Ectodermal cell (in vitro differentiated cells): ENCODE data around the gene CSMD2.

ENCODE experiments used
- H3K27ac ChIP-seq: 2 replicates; pipeline ENCODE4 v1.7.0; 2013; ENCODE audit warnings: mild to moderate bottlenecking, low read depth, low read length; ENCODE audit not compliant: insufficient read depth, poor library complexity, severe bottlenecking
- H3K27me3 ChIP-seq: 2 replicates; pipeline ENCODE4 v1.7.0; 2013; ENCODE audit warnings: mild to moderate bottlenecking, low read length; ENCODE audit not compliant: insufficient read depth, control insufficient read depth, poor library complexity, severe bottlenecking
- H3K36me3 ChIP-seq: one replicate; pipeline ENCODE4 v1.7.0; 2013; ENCODE audit warnings: low read length; ENCODE audit not compliant: control insufficient read depth, insufficient read depth
- H3K4me1 ChIP-seq: one replicate; pipeline ENCODE4 v1.7.0; 2013; ENCODE audit warnings: low read length; ENCODE audit not compliant: control insufficient read depth, insufficient read depth
- H3K4me3 ChIP-seq: 2 replicates; pipeline ENCODE4 v1.7.0; 2013; ENCODE audit warnings: low read depth, low read length, control low read depth; ENCODE audit not compliant: insufficient read depth
- H3K9me3 ChIP-seq: 2 replicates; pipeline ENCODE4 v1.7.0; 2013; ENCODE audit warnings: mild to moderate bottlenecking, low read length, moderate library complexity; ENCODE audit not compliant: control insufficient read depth
- WGBS, 2 experiments: methylation state at CpG; one replicate each; pipeline ENCODE4 v1.1.7; 2013; ENCODE audit warnings: missing lambda C conversion rate in 2 of 2; 5-methylcytosine and 5-hydroxymethylcytosine counted together

Gene CSMD2

GRCh38 chr1:34131396-34132160, 33.5 kb downstream of the CSMD2 start:
- H3K27me3 ChIP-seq = no peaks in the 10 kb centered on the region
- no peaks in the 10 kb centered on the region for H3K9me3 ChIP-seq
- H3K4me1 ChIP-seq = no peaks in the 10 kb centered on the region
- no peaks in the 10 kb centered on the region for H3K36me3 ChIP-seq
- no peak overlapping the region for H3K4me3 ChIP-seq
- WGBS, 2 experiments = 93 to 95% methylated on average over 3 of the region's 3 CpGs
- H3K27ac ChIP-seq = no peak overlapping the region

- no peaks in the 10 kb centered on the region for H3K27me3 ChIP-seq
- H3K36me3 ChIP-seq = no peaks in the 10 kb centered on the region
- H3K9me3 ChIP-seq = no peaks in the 10 kb centered on the region
- 94 to 95% methylated on average over 5 of the region's 5 CpGs for WGBS, 2 experiments
- H3K27ac ChIP-seq = no peak overlapping the region
- H3K4me3 ChIP-seq = no peak overlapping the region
- H3K4me1 ChIP-seq = no peaks in the 10 kb centered on the region
These were observed 34.7 kb downstream of the CSMD2 start for GRCh38 chr1:34130306-34130705.

- no peaks in the 10 kb centered on the region for H3K27me3 ChIP-seq
- WGBS, 2 experiments = 94 to 95% methylated on average over 5 to 6 of the region's 6 CpGs
- H3K4me1 ChIP-seq = no peaks in the 10 kb centered on the region
- H3K36me3 ChIP-seq = no peaks in the 10 kb centered on the region
- no peaks in the 10 kb centered on the region for H3K9me3 ChIP-seq
- H3K4me3 ChIP-seq = no peak overlapping the region
- no peak overlapping the region for H3K27ac ChIP-seq
These were observed 35.4 kb downstream of the CSMD2 start for GRCh38 chr1:34129630-34130029.

GRCh38 chr1:34128186-34128889, 36.7 kb downstream of the CSMD2 start:
- 93 to 96% methylated on average over 13 of the region's 13 CpGs for WGBS, 2 experiments
- Histone ChIP-seq H3K4me1 (no peaks in the 10 kb centered on the region), H3K36me3 (no peaks in the 10 kb centered on the region), H3K4me3 (no peak overlapping the region), H3K9me3 (no peaks in the 10 kb centered on the region), H3K27me3 (no peaks in the 10 kb centered on the region), H3K27ac (no peak overlapping the region)

GRCh38 chr1:34127006-34128000, 37.7 kb downstream of the CSMD2 start:
- Histone ChIP-seq H3K27ac (no peak overlapping the region), H3K4me1 (no peaks in the 10 kb centered on the region), H3K27me3 (no peaks in the 10 kb centered on the region), H3K36me3 (no peaks in the 10 kb centered on the region), H3K4me3 (no peak overlapping the region), H3K9me3 (no peaks in the 10 kb centered on the region)
- WGBS, 2 experiments = 92% methylated on average over 15 of the region's 15 CpGs

- H3K27ac ChIP-seq = no peak overlapping the region
- no peaks in the 10 kb centered on the region for H3K9me3 ChIP-seq
- H3K4me3 ChIP-seq = no peak overlapping the region
- H3K27me3 ChIP-seq = no peaks in the 10 kb centered on the region
- no peaks in the 10 kb centered on the region for H3K36me3 ChIP-seq
- no peaks in the 10 kb centered on the region for H3K4me1 ChIP-seq
- 92 to 93% methylated on average over 6 of the region's 6 CpGs for WGBS, 2 experiments
These were observed 38.5 kb downstream of the CSMD2 start for GRCh38 chr1:34126486-34126885.

- WGBS, 2 experiments = 95 to 96% methylated on average over 5 of the region's 5 CpGs
- Histone ChIP-seq H3K27ac (no peak overlapping the region), H3K4me3 (no peak overlapping the region)
These were observed 39.2 kb downstream of the CSMD2 start for GRCh38 chr1:34125721-34126380.

GRCh38 chr1:34122080-34122932, 42.7 kb downstream of the CSMD2 start:
- Histone ChIP-seq H3K27me3 (no peaks in the 10 kb centered on the region), H3K36me3 (no peaks in the 10 kb centered on the region), H3K9me3 (no peaks in the 10 kb centered on the region), H3K4me1 (no peaks in the 10 kb centered on the region), H3K27ac (no peak overlapping the region), H3K4me3 (no peak overlapping the region)
- 93 to 95% methylated on average over 9 to 10 of the region's 10 CpGs for WGBS, 2 experiments

More at GRCh38 chr1:34125721-34126380, 39.2 kb downstream of the CSMD2 start:
- Histone ChIP-seq H3K27me3 (no peaks in the 10 kb centered on the region), H3K36me3 (no peaks in the 10 kb centered on the region), H3K9me3 (no peaks in the 10 kb centered on the region), H3K4me1 (no peaks in the 10 kb centered on the region)

- WGBS, 2 experiments = 100% methylated on average over 1 of the region's 1 CpG; no CpG with 5 or more reads in 1 of the 2 experiments
- H3K4me1 ChIP-seq = peaks cover 3% of the 10 kb centered on the region
These were observed 49.8 kb downstream of the CSMD2 start for GRCh38 chr1:34115233-34115632.

More at GRCh38 chr1:34115233-34115632, 49.8 kb downstream of the CSMD2 start:
- Histone ChIP-seq H3K9me3 (no peaks in the 10 kb centered on the region), H3K27me3 (no peaks in the 10 kb centered on the region), H3K27ac (no peak overlapping the region), H3K4me3 (no peak overlapping the region), H3K36me3 (no peaks in the 10 kb centered on the region)
